Measurements from ENCODE around the gene ETF1. TPM values are rescaled to one million over a fixed set of nuclear protein-coding genes. Genes with fewer than 3 reads are reported as not detected.

The ETF1 gene
- total and polyA plus RNA-seq, 5 donors from 2014 or later, result 25.9 to 170 (median 38.8) TPM

DNA sequence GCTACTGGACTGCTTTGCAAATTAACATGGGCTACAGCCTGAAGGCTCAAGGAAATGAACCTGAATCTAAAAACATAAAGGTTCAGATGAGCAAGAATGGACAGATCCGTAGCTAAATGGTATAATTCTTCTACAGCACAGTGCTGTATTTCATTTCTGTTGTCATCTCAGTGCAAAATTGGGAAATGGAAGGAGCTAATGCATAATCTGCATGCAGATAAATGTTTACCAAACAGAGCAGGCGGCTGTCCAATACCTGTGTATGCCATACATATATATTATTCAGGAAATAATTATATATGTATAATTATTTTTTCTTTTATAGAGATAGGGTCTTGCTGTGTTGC lies 36.5 kb upstream of the ETF1 start:
- DNase-seq (no peak), ATAC-seq (ENCODE audit: low read depth in 2 of 2) (no peak)
- Histone ChIP-seq H3K9me3 (ENCODE audit: control insufficient read depth in 2 of 2, low read length in 2 of 2) (no peaks in the 10 kb centered on the region), H3K4me3 (ENCODE audit: low read depth, low read length) (no peak overlapping the region), H3K27me3 (ENCODE audit: control insufficient read depth, insufficient read depth, low read length) (peaks cover 2% of the 10 kb centered on the region), H3K27ac (ENCODE audit: insufficient read depth, low read length, poor library complexity, severe bottlenecking) (no peak overlapping the region), H3K4me1 (ENCODE audit: control insufficient read depth, insufficient read depth, low read length, poor library complexity, severe bottlenecking) (peaks cover under 1% of the 10 kb centered on the region), H3K36me3 (ENCODE audit: control insufficient read depth, insufficient read depth, low read length) (no peaks in the 10 kb centered on the region)
- Mint-ChIP-seq H3K36me3 (peaks cover 4% of the 10 kb centered on the region), H3K27ac (peak overlapping the region in 1 of 3 donors; percentile 54), H3K4me3 (peak overlapping the region in 2 of 4 donors; percentile 4 to 75), H3K4me1 (peaks cover 8 to 20% (median 14%) of the 10 kb centered on the region in 4 donors), H3K9me3 (no peaks in the 10 kb centered on the region), H3K27me3 (peaks cover 14% of the 10 kb centered on the region)

DNA sequence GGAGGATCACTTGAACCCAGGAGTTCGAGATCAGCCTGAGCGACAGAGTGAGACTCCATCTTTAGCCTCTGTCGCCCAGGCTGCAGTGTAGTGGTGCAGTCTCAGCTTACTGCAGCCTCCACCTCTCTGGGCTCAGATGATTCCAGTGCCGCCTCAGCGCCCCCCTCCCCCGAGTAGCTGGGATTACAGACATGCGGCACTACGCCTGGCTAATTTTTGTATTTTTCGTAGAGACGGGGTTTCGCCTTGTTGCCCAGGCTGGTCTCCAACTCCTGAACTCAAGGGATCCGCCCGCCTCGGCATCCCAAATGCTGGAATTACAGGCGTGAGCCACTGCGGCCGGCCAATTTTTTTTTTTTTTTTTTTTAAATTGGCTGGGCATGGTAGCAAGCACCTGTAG lies 34.4 kb upstream of the ETF1 start:
- no peak overlapping the region for H3K4me3 ChIP-seq (ENCODE audit: low read depth, low read length)
- H3K36me3 ChIP-seq (ENCODE audit: control insufficient read depth, insufficient read depth, low read length), result peaks cover 11% of the 10 kb centered on the region
- H3K27ac Mint-ChIP-seq, result peak overlapping the region in 1 of 3 donors; percentile 100
- H3K4me3 Mint-ChIP-seq, result peak overlapping the region in 3 of 4 donors; percentile 56 to 69 (median 58)
- peaks cover 7% of the 10 kb centered on the region for H3K36me3 Mint-ChIP-seq
- ATAC-seq (ENCODE audit: low read depth in 2 of 2), result no peak
- H3K4me1 ChIP-seq (ENCODE audit: control insufficient read depth, insufficient read depth, low read length, poor library complexity, severe bottlenecking), result peaks cover 13% of the 10 kb centered on the region
- H3K9me3 ChIP-seq (ENCODE audit: control insufficient read depth in 2 of 2, low read length in 2 of 2), result no peaks in the 10 kb centered on the region
- no peak overlapping the region for H3K27ac ChIP-seq (ENCODE audit: insufficient read depth, low read length, poor library complexity, severe bottlenecking)
- no peaks in the 10 kb centered on the region for H3K9me3 Mint-ChIP-seq
- peaks cover 6% of the 10 kb centered on the region for H3K27me3 Mint-ChIP-seq
- DNase-seq, result no peak
- H3K4me1 Mint-ChIP-seq, result peaks cover 15 to 33% (median 25%) of the 10 kb centered on the region in 4 donors
- no peaks in the 10 kb centered on the region for H3K27me3 ChIP-seq (ENCODE audit: control insufficient read depth, insufficient read depth, low read length)

- Histone ChIP-seq H3K4me1 (ENCODE audit: control insufficient read depth, insufficient read depth, low read length, poor library complexity, severe bottlenecking) (peaks cover 13% of the 10 kb centered on the region), H3K4me3 (ENCODE audit: low read depth, low read length) (peak within 1 kb of the TSS; percentile 100), H3K9me3 (ENCODE audit: control insufficient read depth in 2 of 2, low read length in 2 of 2) (no peaks in the 10 kb centered on the region), H3K27ac (ENCODE audit: insufficient read depth, low read length, poor library complexity, severe bottlenecking) (peak within 1 kb of the TSS; percentile 100), H3K27me3 (ENCODE audit: control insufficient read depth, insufficient read depth, low read length) (no peaks in the 10 kb centered on the region), H3K36me3 (ENCODE audit: control insufficient read depth, insufficient read depth, low read length) (peaks cover 31% of the 10 kb centered on the region)
- ATAC-seq (ENCODE audit: low read depth in 2 of 2), result peak; percentile 84 to 89
- Mint-ChIP-seq H3K36me3 (peaks cover 18% of the 10 kb centered on the region), H3K27ac (peak within 1 kb of the TSS; percentile 100), H3K9me3 (no peaks in the 10 kb centered on the region), H3K4me1 (peaks cover 18 to 45% (median 27%) of the 10 kb centered on the region in 4 donors), H3K27me3 (peaks cover 6% of the 10 kb centered on the region), H3K4me3 (peak within 1 kb of the TSS; percentile 92 to 98 (median 96))
- peak; percentile 96 to 99 (median 98) for DNase-seq
Measured at GRCh38 chr5:138575194-138576015, 32.4 kb upstream of the ETF1 start, which contains the start of gene HSPA9. TSS of gene HSPA9 (minus strand) at chr5:138575401. CDS start at chr5:138575318, 83 bp downstream.

GRCh38 chr5:138574744-138575193 lies 31.7 kb upstream of the ETF1 start:
- peak overlapping the region; percentile 92 to 98 (median 96) for H3K4me3 Mint-ChIP-seq
- H3K36me3 Mint-ChIP-seq, result peaks cover 22% of the 10 kb centered on the region

GRCh38 chr5:138573949-138574670 lies 31.1 kb upstream of the ETF1 start:
- Histone ChIP-seq H3K27ac (ENCODE audit: insufficient read depth, low read length, poor library complexity, severe bottlenecking) (peak overlapping the region; percentile 100), H3K27me3 (ENCODE audit: control insufficient read depth, insufficient read depth, low read length) (no peaks in the 10 kb centered on the region), H3K4me1 (ENCODE audit: control insufficient read depth, insufficient read depth, low read length, poor library complexity, severe bottlenecking) (peaks cover 13% of the 10 kb centered on the region), H3K36me3 (ENCODE audit: control insufficient read depth, insufficient read depth, low read length) (peaks cover 44% of the 10 kb centered on the region), H3K4me3 (ENCODE audit: low read depth, low read length) (peak overlapping the region; percentile 100), H3K9me3 (ENCODE audit: control insufficient read depth in 2 of 2, low read length in 2 of 2) (no peaks in the 10 kb centered on the region)
- DNase-seq, result no peak
- Mint-ChIP-seq H3K27ac (peak overlapping the region; percentile 100), H3K27me3 (peaks cover 6% of the 10 kb centered on the region), H3K36me3 (peaks cover 26% of the 10 kb centered on the region), H3K4me3 (peak overlapping the region; percentile 92 to 98 (median 96)), H3K4me1 (peaks cover 16 to 52% (median 33%) of the 10 kb centered on the region in 4 donors), H3K9me3 (no peaks in the 10 kb centered on the region)
- ATAC-seq (ENCODE audit: low read depth in 2 of 2), result no peak

More at GRCh38 chr5:138574744-138575193, 31.7 kb upstream of the ETF1 start:
- H3K9me3 Mint-ChIP-seq, result no peaks in the 10 kb centered on the region
- peaks cover 6% of the 10 kb centered on the region for H3K27me3 Mint-ChIP-seq
- H3K27me3 ChIP-seq (ENCODE audit: control insufficient read depth, insufficient read depth, low read length), result no peaks in the 10 kb centered on the region
- DNase-seq (no peak), ATAC-seq (ENCODE audit: low read depth in 2 of 2) (peak; percentile 1 to 3)
- peak overlapping the region; percentile 100 for H3K27ac ChIP-seq (ENCODE audit: insufficient read depth, low read length, poor library complexity, severe bottlenecking)
- peaks cover 38% of the 10 kb centered on the region for H3K36me3 ChIP-seq (ENCODE audit: control insufficient read depth, insufficient read depth, low read length)
- peak overlapping the region; percentile 100 for H3K4me3 ChIP-seq (ENCODE audit: low read depth, low read length)
- H3K4me1 ChIP-seq (ENCODE audit: control insufficient read depth, insufficient read depth, low read length, poor library complexity, severe bottlenecking), result peaks cover 13% of the 10 kb centered on the region
- no peaks in the 10 kb centered on the region for H3K9me3 ChIP-seq (ENCODE audit: control insufficient read depth in 2 of 2, low read length in 2 of 2)
- peak overlapping the region; percentile 100 for H3K27ac Mint-ChIP-seq
- H3K4me1 Mint-ChIP-seq, result peaks cover 18 to 50% (median 29%) of the 10 kb centered on the region in 4 donors

- Histone ChIP-seq H3K36me3 (ENCODE audit: control insufficient read depth, insufficient read depth, low read length) (peaks cover 53% of the 10 kb centered on the region), H3K27ac (ENCODE audit: insufficient read depth, low read length, poor library complexity, severe bottlenecking) (peak overlapping the region; percentile 100), H3K27me3 (ENCODE audit: control insufficient read depth, insufficient read depth, low read length) (no peaks in the 10 kb centered on the region), H3K4me1 (ENCODE audit: control insufficient read depth, insufficient read depth, low read length, poor library complexity, severe bottlenecking) (peaks cover 13% of the 10 kb centered on the region), H3K4me3 (ENCODE audit: low read depth, low read length) (peak overlapping the region; percentile 100), H3K9me3 (ENCODE audit: control insufficient read depth in 2 of 2, low read length in 2 of 2) (no peaks in the 10 kb centered on the region)
- peak overlapping the region; percentile 52 to 98 (median 76) for H3K4me3 Mint-ChIP-seq
- peak overlapping the region in 2 of 3 donors; percentile 45 to 100 for H3K27ac Mint-ChIP-seq
- peaks cover 23 to 60% (median 41%) of the 10 kb centered on the region in 4 donors for H3K4me1 Mint-ChIP-seq
- no peaks in the 10 kb centered on the region for H3K9me3 Mint-ChIP-seq
- no peak for DNase-seq
- no peak for ATAC-seq (ENCODE audit: low read depth in 2 of 2)
- H3K27me3 Mint-ChIP-seq, result peaks cover 6% of the 10 kb centered on the region
- H3K36me3 Mint-ChIP-seq, result peaks cover 34% of the 10 kb centered on the region
Measured at GRCh38 chr5:138573223-138573622, 30.2 kb upstream of the ETF1 start.

DNA sequence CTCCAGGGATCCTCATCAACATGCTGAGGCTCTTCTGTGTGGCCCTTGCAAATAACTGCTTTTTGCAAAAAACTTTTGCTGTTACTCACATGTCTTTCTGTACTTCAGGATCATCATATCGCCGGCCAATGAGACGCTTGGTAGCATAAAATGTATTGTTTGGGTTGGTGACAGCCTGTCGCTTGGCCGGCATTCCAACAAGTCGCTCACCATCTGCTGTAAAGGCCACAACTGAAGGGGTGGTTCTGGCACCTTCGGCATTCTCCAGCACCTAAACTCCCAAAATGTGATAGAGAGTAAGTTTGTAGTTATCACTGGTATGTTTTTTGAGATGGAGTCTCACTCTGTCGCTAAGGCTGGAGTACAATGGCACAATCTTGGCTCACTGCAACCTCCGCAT lies 27.8 kb upstream of the ETF1 start:
- Histone ChIP-seq H3K4me3 (ENCODE audit: low read depth, low read length) (no peak overlapping the region), H3K36me3 (ENCODE audit: control insufficient read depth, insufficient read depth, low read length) (peaks cover 76% of the 10 kb centered on the region), H3K4me1 (ENCODE audit: control insufficient read depth, insufficient read depth, low read length, poor library complexity, severe bottlenecking) (peaks cover 29% of the 10 kb centered on the region), H3K27me3 (ENCODE audit: control insufficient read depth, insufficient read depth, low read length) (no peaks in the 10 kb centered on the region), H3K27ac (ENCODE audit: insufficient read depth, low read length, poor library complexity, severe bottlenecking) (no peak overlapping the region), H3K9me3 (ENCODE audit: control insufficient read depth in 2 of 2, low read length in 2 of 2) (no peaks in the 10 kb centered on the region)
- DNase-seq, result no peak
- no peak for ATAC-seq (ENCODE audit: low read depth in 2 of 2)
- peaks cover 31 to 72% (median 51%) of the 10 kb centered on the region in 4 donors for H3K4me1 Mint-ChIP-seq
- H3K9me3 Mint-ChIP-seq, result no peaks in the 10 kb centered on the region
- H3K36me3 Mint-ChIP-seq, result peaks cover 51% of the 10 kb centered on the region
- H3K27ac Mint-ChIP-seq, result peak overlapping the region in 1 of 3 donors; percentile 67
- peaks cover 6% of the 10 kb centered on the region for H3K27me3 Mint-ChIP-seq
- peak overlapping the region in 3 of 4 donors; percentile 5 to 33 (median 27) for H3K4me3 Mint-ChIP-seq

Measured in CD4-positive, CD25-positive, alpha-beta regulatory T cell (primary cell).